Measurements from ENCODE around the gene CADPS.

GRCh38 chr3:62622553-62623174 is 252.6 kb downstream of the CADPS start:
- peak; percentile 71 for TF ChIP-seq CTCF (IDR thresholded peaks at IDR 0.05; ENCODE audit: low read length)
- no peak for TF ChIP-seq EZH2 (IDR thresholded peaks at IDR 0.05; ENCODE audit: borderline replicate concordance, low read length)

Measured in OCI-LY1 (cell line).